CD14-positive monocyte (primary cell): ENCODE results near the gene RASSF9. TPM values are rescaled to one million over a fixed set of nuclear protein-coding genes. Genes with fewer than 3 reads are reported as not detected.

Experiments
- DNase-seq, 3 donors: peaks; one replicate each; pipeline ENCODE4 v3.0.0-alpha.2; 2011 to 2022
- H2AFZ ChIP-seq: 2 replicates; pipeline ENCODE4 v1.6.0; 2012; ENCODE audit warnings: mild to moderate bottlenecking, low read depth, low read length, inconsistent platforms; ENCODE audit not compliant: insufficient read depth, poor library complexity, severe bottlenecking
- H3K27ac ChIP-seq, 2 donors: 1 replicate in 1 of 2; 2 replicates in 1 of 2; pipeline ENCODE4 v1.5.1; 2012 to 2013; ENCODE audit warnings: low read length in 2 of 2, control low read depth in 1 of 2, inconsistent platforms in 1 of 2, low read depth in 1 of 2, mild to moderate bottlenecking in 1 of 2
- H3K27me3 ChIP-seq, 2 donors: one replicate each; pipeline versions ENCODE4 v1.6.0 to v1.6.1; 2011 to 2013; ENCODE audit warnings: low read length in 2 of 2; ENCODE audit not compliant: control insufficient read depth in 2 of 2, insufficient read depth in 2 of 2
- H3K36me3 ChIP-seq, 2 donors: replicated peaks in 1 of 2; 1 replicate in 1 of 2; 2 replicates in 1 of 2; pipeline versions ENCODE4 v1.5.1 to v1.6.1; 2012 to 2013; ENCODE audit warnings: low read length in 2 of 2, control low read depth in 1 of 2, inconsistent platforms in 1 of 2, mild to moderate bottlenecking in 1 of 2; ENCODE audit not compliant: insufficient read depth in 2 of 2, control insufficient read depth in 1 of 2
- H3K4me1 ChIP-seq, 2 donors: 1 replicate in 1 of 2; 2 replicates in 1 of 2; pipeline versions ENCODE4 v1.5.1 to v1.6.1; 2012 to 2013; ENCODE audit warnings: low read length in 2 of 2, control low read depth in 1 of 2, inconsistent platforms in 1 of 2, mild to moderate bottlenecking in 1 of 2, moderate library complexity in 1 of 2; ENCODE audit not compliant: insufficient read depth in 2 of 2, control insufficient read depth in 1 of 2
- H3K4me2 ChIP-seq: replicated peaks from 2 replicates; pipeline ENCODE3; 2012; ENCODE audit warnings: low read length, moderate library complexity, mild to moderate bottlenecking; ENCODE audit not compliant: poor library complexity, severe bottlenecking; ENCODE audit errors: extremely low read depth
- H3K4me3 ChIP-seq, 3 experiments: fragments of 200-600 bp in 1 of 3; sonication (generic) in 1 of 3; replicated peaks in 1 of 3; 1 replicate in 2 of 3; 2 replicates in 1 of 3; pipeline ENCODE4 v1.5.1; 2011 to 2013; ENCODE audit warnings: low read length in 3 of 3, mild to moderate bottlenecking in 3 of 3, control low read depth in 2 of 3, low read depth in 2 of 3, inconsistent platforms in 1 of 3, moderate library complexity in 1 of 3
- H3K79me2 ChIP-seq: 2 replicates; pipeline ENCODE4 v1.6.0; 2012; ENCODE audit warnings: mild to moderate bottlenecking, control low read depth, inconsistent platforms, low read length, moderate library complexity; ENCODE audit not compliant: insufficient read depth
- H3K9ac ChIP-seq: 2 replicates; pipeline ENCODE4 v1.6.0; 2017; ENCODE audit warnings: low read length, mild to moderate bottlenecking; ENCODE audit not compliant: insufficient read depth, poor library complexity, severe bottlenecking
- H3K9me3 ChIP-seq, 2 donors: replicated peaks in 1 of 2; 1 replicate in 1 of 2; 2 replicates in 1 of 2; pipeline versions ENCODE4 v1.5.1 to v1.6.1; 2012 to 2013; ENCODE audit warnings: low read length in 2 of 2, control low read depth in 1 of 2; ENCODE audit not compliant: control insufficient read depth in 1 of 2, insufficient read depth in 1 of 2
- H4K20me1 ChIP-seq: 2 replicates; pipeline ENCODE4 v1.6.0; 2012; ENCODE audit warnings: mild to moderate bottlenecking, low read length, control low read depth, moderate library complexity; ENCODE audit not compliant: insufficient read depth
- H3K27ac Mint-ChIP-seq, 7 donors: one replicate each; pipeline ENCODE4 v1.8.0; 2020; ENCODE audit warnings: mild to moderate bottlenecking in 7 of 7, mixed read lengths in 7 of 7, moderate library complexity in 6 of 7, inconsistent platforms in 2 of 7
- H3K27me3 Mint-ChIP-seq, 3 donors: one replicate each; pipeline ENCODE4 v1.8.0; 2021 to 2022; ENCODE audit warnings: low read depth in 3 of 3, mild to moderate bottlenecking in 3 of 3, mixed read lengths in 3 of 3, moderate library complexity in 3 of 3, inconsistent platforms in 1 of 3
- H3K36me3 Mint-ChIP-seq, 2 donors: one replicate each; pipeline ENCODE4 v1.8.0; 2020; ENCODE audit warnings: mixed read lengths in 2 of 2, inconsistent platforms in 1 of 2, mild to moderate bottlenecking in 1 of 2
- H3K4me1 Mint-ChIP-seq: one replicate; pipeline ENCODE4 v1.8.0; 2020; ENCODE audit warnings: mild to moderate bottlenecking, mixed read lengths
- H3K4me3 Mint-ChIP-seq, 2 donors: one replicate each; pipeline ENCODE4 v1.8.0; 2020; ENCODE audit warnings: mild to moderate bottlenecking in 2 of 2, mixed read lengths in 2 of 2, moderate library complexity in 1 of 2
- H3K9me3 Mint-ChIP-seq, 7 donors: one replicate each; pipeline ENCODE4 v1.8.0; 2020 to 2022; ENCODE audit warnings: mixed read lengths in 7 of 7, mild to moderate bottlenecking in 6 of 7, moderate library complexity in 6 of 7, inconsistent platforms in 2 of 7
- CTCF ChIP-seq: fragments of 200-600 bp; IDR thresholded peaks from one replicate; pipeline ENCODE4 v1.8.0; 2022; ENCODE audit warnings: antibody characterized with exemption, mild to moderate bottlenecking
- WGBS: methylation state at CpG from one replicate; pipeline ENCODE4 v1.1.5; 2013; ENCODE audit warnings: missing lambda C conversion rate; ENCODE audit not compliant: insufficient coverage; 5-methylcytosine and 5-hydroxymethylcytosine counted together
- intact Hi-C, 2 donors: fragments of 100-400 bp; cut with micrococcal nuclease; formaldehyde crosslinking; loops; one replicate each; pipeline versions ENCODE4 v1.15.0 to v1.15.1; 2023
- polyA plus RNA-seq, 3 donors: library from polyadenylated mRNA; depleted of rRNA in 1 of 3; unstranded in 2 of 3; stranded (reverse) in 1 of 3; fragments of 300-500 nt in 2 of 3; fragments of >200 nt in 1 of 3; fragmentation: Illumina TruSeq in 2 of 3; gene quantifications; 1 replicate in 2 of 3; 2 replicates in 1 of 3; pipeline ENCODE4 v1.2.3, GENCODE V29; 2012 to 2021

RASSF9 gene
- polyA plus RNA-seq, 3 donors, result not detected

DNA sequence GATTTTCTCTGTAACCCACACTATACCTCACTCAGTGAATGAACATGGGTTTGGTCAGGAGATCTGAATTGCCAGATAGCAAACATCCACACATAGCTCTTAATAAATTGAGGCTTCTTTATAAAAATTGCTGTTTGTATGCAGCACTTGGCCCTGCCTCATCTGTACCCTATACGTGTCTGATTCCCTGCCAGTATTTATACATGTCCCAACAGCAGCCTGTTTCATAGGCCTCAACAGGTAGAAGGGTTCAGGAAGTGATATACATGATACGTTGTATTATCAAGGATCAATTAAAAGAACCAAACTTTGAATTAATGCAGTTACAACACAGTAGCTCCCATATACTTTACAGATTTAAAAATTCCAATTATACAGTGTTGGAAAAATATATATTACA lies 32.3 kb downstream of the RASSF9 start:
- Histone ChIP-seq H3K9ac (no peak overlapping the region), H3K27ac (no peak overlapping the region), H3K79me2 (no peaks in the 10 kb centered on the region), H3K4me1 (no peaks in the 10 kb centered on the region), H4K20me1 (no peaks in the 10 kb centered on the region), H2AFZ (no peak overlapping the region), H3K4me2 (no peak overlapping the region), H3K27me3 (no peaks in the 10 kb centered on the region), H3K4me3 (no peak overlapping the region), H3K36me3 (no peaks in the 10 kb centered on the region), H3K9me3 (no peaks in the 10 kb centered on the region)
- Mint-ChIP-seq H3K4me1 (peaks cover 9% of the 10 kb centered on the region), H3K4me3 (no peak overlapping the region), H3K9me3 (peaks cover 0 to 4% (median 0%) of the 10 kb centered on the region in 7 donors), H3K36me3 (no peaks in the 10 kb centered on the region), H3K27ac (no peak overlapping the region), H3K27me3 (no peaks in the 10 kb centered on the region)
- no peak for TF ChIP-seq CTCF
- intact Hi-C loops, result no loop called here
- no peak for DNase-seq
- WGBS, result no CpG with 5 or more reads among the region's 2 CpGs

GRCh38 chr12:85803231-85803630 lies 33.0 kb downstream of the RASSF9 start:
- no peak overlapping the region for H2AFZ ChIP-seq
- intact Hi-C loops, result no loop called here
- Mint-ChIP-seq H3K36me3 (no peaks in the 10 kb centered on the region), H3K27me3 (no peaks in the 10 kb centered on the region), H3K9me3 (peaks cover 0 to 4% (median 0%) of the 10 kb centered on the region in 7 donors), H3K4me3 (no peak overlapping the region), H3K4me1 (peaks cover 9% of the 10 kb centered on the region), H3K27ac (no peak overlapping the region)
- H3K4me1 ChIP-seq, result no peaks in the 10 kb centered on the region
- no CpG with 5 or more reads among the region's 1 CpG for WGBS
- no peak for DNase-seq
- no peak overlapping the region for H3K9ac ChIP-seq
- H3K27ac ChIP-seq, result no peak overlapping the region
- no peaks in the 10 kb centered on the region for H3K9me3 ChIP-seq
- H3K36me3 ChIP-seq, result no peaks in the 10 kb centered on the region
- H3K27me3 ChIP-seq, result no peaks in the 10 kb centered on the region
- no peak overlapping the region for H3K4me3 ChIP-seq
- no peak overlapping the region for H3K4me2 ChIP-seq
- no peak for TF ChIP-seq CTCF
- H4K20me1 ChIP-seq, result no peaks in the 10 kb centered on the region
- H3K79me2 ChIP-seq, result no peaks in the 10 kb centered on the region
